ENCODE data around the gene KCNK16.

- no peak for TF ChIP-seq BHLHE40 (IDR thresholded peaks at IDR 0.05; ENCODE audit: low read depth, low read length)
- TF ChIP-seq ELK1 (IDR thresholded peaks at IDR 0.05; ENCODE audit: borderline replicate concordance, low read depth, low read length): no peak
- TF ChIP-seq CTCF (conservative IDR thresholded peaks at IDR 0.05; ENCODE audit: low read depth, low read length): no peak
- no peak for TF ChIP-seq POLR2A (IDR thresholded peaks at IDR 0.05; ENCODE audit: low read depth, low read length)
- TF ChIP-seq FOS (IDR thresholded peaks at IDR 0.05; ENCODE audit: low read depth, low read length): no peak
- TF ChIP-seq RCOR1 (IDR thresholded peaks at IDR 0.05; ENCODE audit: insufficient replicate concordance, low read length): no peak
- no peak for TF ChIP-seq MAZ (IDR thresholded peaks at IDR 0.05; ENCODE audit: borderline replicate concordance, low read depth, low read length)
- TF ChIP-seq RAD21 (IDR thresholded peaks at IDR 0.05; ENCODE audit: low read length): no peak
Observed at GRCh38 chr6:39295611-39296011, 26.9 kb downstream of the KCNK16 start.

Data from IMR-90 (cell line).